DND-41 (cell line): ENCODE data around the gene ABCF2.

Experiments
- ATAC-seq: fragments of 200-7000 bp; cut with Tn5 transposase; 3 replicates; pipeline ENCODE4 v1.9.1; 2021; ENCODE audit warnings: low read depth; ENCODE audit not compliant: insufficient read depth
- DNase-seq: peaks from one replicate; pipeline ENCODE4 v3.0.0-alpha.2; 2020
- H2AFZ ChIP-seq: 2 replicates; pipeline ENCODE4 v1.6.0; 2012; ENCODE audit warnings: low read depth, low read length
- H3K27ac ChIP-seq: 2 replicates; pipeline ENCODE4 v1.5.1; 2012; ENCODE audit warnings: low read length, inconsistent platforms
- H3K27me3 ChIP-seq: fragments of 200-600 bp; sonication (generic); 2 replicates; pipeline ENCODE4 v1.6.0; 2012; ENCODE audit warnings: low read length, mild to moderate bottlenecking, inconsistent platforms; ENCODE audit not compliant: insufficient read depth, poor library complexity
- H3K36me3 ChIP-seq: 2 replicates; pipeline ENCODE4 v1.5.1; 2012; ENCODE audit warnings: low read length, inconsistent platforms; ENCODE audit not compliant: insufficient read depth
- H3K4me1 ChIP-seq: 2 replicates; pipeline ENCODE4 v1.5.1; 2012; ENCODE audit warnings: mild to moderate bottlenecking, low read length; ENCODE audit not compliant: insufficient read depth
- H3K4me2 ChIP-seq: 2 replicates; pipeline ENCODE4 v1.6.0; 2012; ENCODE audit warnings: mild to moderate bottlenecking, moderate library complexity, low read length, inconsistent platforms; ENCODE audit not compliant: insufficient read depth
- H3K4me3 ChIP-seq, 2 experiments: fragments of 200-600 bp in 1 of 2; shearing (Covaris generic) in 1 of 2; 2 replicates each; pipeline ENCODE4 v1.5.1; 2012 to 2016; ENCODE audit warnings: inconsistent platforms in 2 of 2, low read length in 2 of 2, mild to moderate bottlenecking in 2 of 2, low read depth in 1 of 2, moderate library complexity in 1 of 2
- H3K79me2 ChIP-seq: 2 replicates; pipeline ENCODE4 v1.6.0; 2012; ENCODE audit warnings: low read length, inconsistent platforms; ENCODE audit not compliant: insufficient read depth
- H3K9ac ChIP-seq: 2 replicates; pipeline ENCODE4 v1.6.0; 2012; ENCODE audit warnings: low read depth, mild to moderate bottlenecking, inconsistent platforms, low read length, moderate library complexity
- H3K9me3 ChIP-seq: 2 replicates; pipeline ENCODE4 v1.5.1; 2012; ENCODE audit warnings: low read length, moderate library complexity, mild to moderate bottlenecking, inconsistent platforms; ENCODE audit not compliant: insufficient read depth, severe bottlenecking
- H4K20me1 ChIP-seq: 2 replicates; pipeline ENCODE4 v1.6.0; 2012; ENCODE audit warnings: low read length; ENCODE audit not compliant: insufficient read depth
- EZH2 ChIP-seq: IDR thresholded peaks from 3 replicates; pipeline ENCODE4 v1.6.1; 2012; ENCODE audit warnings: borderline replicate concordance, low read depth, mild to moderate bottlenecking, moderate library complexity, low read length, inconsistent platforms; ENCODE audit not compliant: severe bottlenecking
- TF ChIP-seq, protein P1 (sequence below): IDR thresholded peaks from 2 replicates; pipeline ENCODE4 v1.5.1; 2012; ENCODE audit warnings: borderline replicate concordance, low read length, moderate library complexity, mild to moderate bottlenecking; ENCODE audit not compliant: poor library complexity, severe bottlenecking; ENCODE audit errors: extremely low read depth

The ABCF2 gene

DNA sequence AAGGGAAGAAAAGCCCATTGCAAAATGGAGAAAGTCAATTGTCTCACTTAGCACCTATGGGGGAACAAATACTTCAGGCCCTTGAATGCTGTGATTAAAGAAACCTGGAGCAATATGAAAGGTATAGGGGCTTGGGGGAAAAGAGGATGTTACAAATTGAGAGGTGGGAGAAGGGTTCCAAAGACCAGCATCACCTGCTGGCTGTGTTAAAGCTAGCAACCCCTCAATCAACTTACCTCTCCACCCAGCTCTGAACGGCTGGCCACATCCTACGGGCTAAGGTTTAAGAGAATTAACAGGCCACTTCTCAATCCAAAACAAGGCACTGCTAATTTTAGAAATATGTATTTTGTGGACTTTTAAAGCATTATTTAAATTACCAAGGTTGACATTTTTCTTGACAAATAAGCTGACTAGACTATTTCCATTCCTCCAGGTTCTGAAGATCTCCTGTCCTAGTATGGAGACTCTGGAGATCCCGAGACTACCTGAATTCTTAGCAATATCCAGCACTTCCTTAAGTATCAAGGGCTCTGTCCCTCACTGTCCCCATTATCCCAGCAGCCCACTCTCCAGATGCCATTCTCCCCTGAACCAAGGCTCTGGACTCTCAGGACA, 15.7 kb downstream of the ABCF2 start:
- Histone ChIP-seq H3K4me3 (no peak overlapping the region), H3K9me3 (no peaks in the 10 kb centered on the region), H2AFZ (no peak overlapping the region), H3K36me3 (peaks cover 36% of the 10 kb centered on the region), H3K4me1 (no peaks in the 10 kb centered on the region), H3K27me3 (no peaks in the 10 kb centered on the region), H3K27ac (no peak overlapping the region), H3K4me2 (no peak overlapping the region), H4K20me1 (peaks cover 4% of the 10 kb centered on the region), H3K79me2 (no peaks in the 10 kb centered on the region), H3K9ac (no peak overlapping the region)
- no peak for TF ChIP-seq EZH2
- TF ChIP-seq, protein P1, sequence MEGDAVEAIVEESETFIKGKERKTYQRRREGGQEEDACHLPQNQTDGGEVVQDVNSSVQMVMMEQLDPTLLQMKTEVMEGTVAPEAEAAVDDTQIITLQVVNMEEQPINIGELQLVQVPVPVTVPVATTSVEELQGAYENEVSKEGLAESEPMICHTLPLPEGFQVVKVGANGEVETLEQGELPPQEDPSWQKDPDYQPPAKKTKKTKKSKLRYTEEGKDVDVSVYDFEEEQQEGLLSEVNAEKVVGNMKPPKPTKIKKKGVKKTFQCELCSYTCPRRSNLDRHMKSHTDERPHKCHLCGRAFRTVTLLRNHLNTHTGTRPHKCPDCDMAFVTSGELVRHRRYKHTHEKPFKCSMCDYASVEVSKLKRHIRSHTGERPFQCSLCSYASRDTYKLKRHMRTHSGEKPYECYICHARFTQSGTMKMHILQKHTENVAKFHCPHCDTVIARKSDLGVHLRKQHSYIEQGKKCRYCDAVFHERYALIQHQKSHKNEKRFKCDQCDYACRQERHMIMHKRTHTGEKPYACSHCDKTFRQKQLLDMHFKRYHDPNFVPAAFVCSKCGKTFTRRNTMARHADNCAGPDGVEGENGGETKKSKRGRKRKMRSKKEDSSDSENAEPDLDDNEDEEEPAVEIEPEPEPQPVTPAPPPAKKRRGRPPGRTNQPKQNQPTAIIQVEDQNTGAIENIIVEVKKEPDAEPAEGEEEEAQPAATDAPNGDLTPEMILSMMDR: no peak
- ATAC-seq (no peak), DNase-seq (no peak)

DNA sequence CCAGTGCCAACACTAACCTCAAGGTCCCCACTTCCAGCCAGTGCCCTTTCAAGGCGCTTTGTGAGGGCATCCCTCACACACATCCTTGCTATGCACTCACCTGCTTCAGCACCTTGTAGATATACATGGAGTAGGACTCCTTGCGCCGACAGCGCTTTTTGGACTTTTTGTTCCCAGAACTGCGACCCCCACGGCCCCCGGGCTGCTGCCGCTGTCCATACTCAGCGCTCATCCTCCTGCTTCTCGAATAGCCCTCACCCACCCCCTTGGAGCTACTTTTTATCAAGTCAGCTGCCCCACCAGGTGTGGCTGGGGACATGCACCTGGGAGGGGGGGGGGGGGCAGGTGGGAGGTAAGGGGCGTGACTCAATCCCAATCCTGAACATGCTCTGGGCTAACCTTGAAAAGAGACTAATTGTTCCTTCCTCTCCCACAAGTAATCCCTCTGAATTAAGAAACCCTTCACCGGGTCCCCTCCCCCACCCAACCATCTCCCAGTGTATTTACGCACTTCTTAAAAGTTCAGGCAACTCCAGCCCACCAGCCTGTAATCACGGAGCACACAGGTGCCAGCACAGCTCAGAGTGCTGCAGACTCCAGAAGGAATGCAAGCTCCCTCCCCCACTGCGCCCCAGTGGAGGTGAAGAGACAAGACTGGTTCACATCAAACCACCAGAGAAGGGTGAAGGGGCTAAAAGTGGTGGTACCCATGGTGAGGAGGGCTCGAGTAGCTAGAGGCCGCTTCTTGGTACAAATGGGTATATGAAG, 16.7 kb downstream of the ABCF2 start, which contains the start of gene H2BK1:
Gene H2BK1 (minus strand): TSS at position 402 of the 768 bp plus-strand sequence. CDS start 170 bp downstream, at position 232.
- Histone ChIP-seq H2AFZ (no peak within 1 kb of the TSS), H3K9me3 (no peaks in the 10 kb centered on the region), H4K20me1 (peaks cover 7% of the 10 kb centered on the region), H3K79me2 (no peaks in the 10 kb centered on the region), H3K4me2 (no peak within 1 kb of the TSS), H3K27ac (no peak within 1 kb of the TSS), H3K9ac (no peak within 1 kb of the TSS), H3K27me3 (peaks cover 3% of the 10 kb centered on the region), H3K36me3 (peaks cover 27% of the 10 kb centered on the region), H3K4me3 (no peak within 1 kb of the TSS), H3K4me1 (no peaks in the 10 kb centered on the region)
- no peak for TF ChIP-seq EZH2
- TF ChIP-seq, protein P1: no peak
- no peak; the same call in 2 of the 3 replicates for ATAC-seq
- no peak for DNase-seq

DNA sequence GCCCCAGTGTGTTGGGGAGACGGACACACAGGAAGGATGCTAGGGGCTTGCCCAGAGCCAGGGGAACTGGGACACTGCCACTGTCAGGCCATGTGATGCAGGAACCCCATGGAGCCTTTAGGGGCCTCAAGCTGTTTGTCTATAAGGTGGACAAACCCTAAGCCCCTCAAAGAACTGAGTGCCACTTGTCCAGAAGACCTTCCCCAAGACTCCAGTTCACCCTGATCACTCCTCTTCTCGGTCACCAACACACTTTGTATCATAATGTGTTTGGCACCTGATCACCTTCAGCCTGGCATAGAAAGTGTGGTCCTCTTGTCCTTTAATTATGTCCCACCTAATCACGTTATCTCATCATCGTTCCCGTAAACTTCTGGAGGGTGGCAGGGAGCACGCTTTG, 17.4 kb downstream of the ABCF2 start:
- no peak overlapping the region for H3K4me2 ChIP-seq
- no peaks in the 10 kb centered on the region for H3K4me1 ChIP-seq
- H3K27ac ChIP-seq: no peak overlapping the region

More for the DNA sequence above, 17.4 kb downstream of the ABCF2 start:
- no peak overlapping the region for H3K4me3 ChIP-seq
- peaks cover 7% of the 10 kb centered on the region for H4K20me1 ChIP-seq
- H3K9ac ChIP-seq: no peak overlapping the region
- H3K27me3 ChIP-seq: peaks cover 3% of the 10 kb centered on the region
- ATAC-seq: no peak; the same call in 2 of the 3 replicates
- H3K36me3 ChIP-seq: peaks cover 20% of the 10 kb centered on the region
- H3K79me2 ChIP-seq: no peaks in the 10 kb centered on the region
- no peak for DNase-seq
- no peak for TF ChIP-seq EZH2
- TF ChIP-seq, protein P1: no peak
- no peaks in the 10 kb centered on the region for H3K9me3 ChIP-seq
- no peak overlapping the region for H2AFZ ChIP-seq
